D721Med (cell line): ENCODE results near the gene SH3RF3.

Experiments
- DNase-seq: peaks from one replicate; pipeline ENCODE4 v3.0.0; 2011; ENCODE audit warnings: low spot score; ENCODE audit not compliant: insufficient read length
- FAIRE-seq: peaks from 2 replicates; lab custom pipeline; 2011; peaks lifted over from hg19 to GRCh38; lab: Jason Lieb, UNC
- TF ChIP-seq, protein P1 (sequence below): IDR thresholded peaks from 2 replicates; pipeline ENCODE4 v1.5.1; 2012; ENCODE audit warnings: mild to moderate bottlenecking, control low read depth; ENCODE audit not compliant: insufficient read depth; ENCODE audit errors: missing control alignments

Gene SH3RF3

DNA sequence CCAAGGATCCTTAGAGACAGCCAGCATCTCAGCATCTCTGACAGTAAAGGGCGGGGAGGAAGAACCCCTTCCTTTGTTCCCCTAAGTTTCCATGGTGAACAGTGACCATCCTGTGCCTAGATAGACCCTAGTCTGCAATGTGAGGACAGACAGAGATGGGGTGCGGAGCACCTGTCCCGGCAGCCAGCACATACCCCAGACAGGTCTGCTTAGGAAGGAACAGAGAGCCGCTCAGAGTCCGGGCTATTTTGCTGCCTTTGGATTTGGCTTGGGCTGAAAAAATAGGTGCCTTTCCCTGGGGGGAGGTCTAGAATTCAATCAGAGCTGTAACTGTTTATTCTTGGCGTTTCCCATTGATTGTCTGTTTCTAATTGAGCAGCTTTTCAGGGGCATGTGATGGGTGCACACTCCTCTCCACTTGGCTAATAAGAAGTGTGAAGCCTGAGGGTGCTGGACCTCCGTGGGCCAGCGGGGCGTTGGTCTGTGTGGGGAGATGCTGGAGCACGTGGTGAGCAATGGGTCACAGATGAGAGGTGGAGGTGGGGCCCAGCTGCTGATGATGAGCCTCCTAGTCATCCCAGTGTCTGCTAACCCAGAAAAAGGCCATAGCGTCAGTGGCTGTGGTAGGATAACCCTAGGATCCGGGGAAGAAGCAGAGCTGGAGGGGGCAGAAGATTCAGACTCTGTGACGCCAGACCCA is 247.9 kb downstream of the SH3RF3 start:
- TF ChIP-seq, protein P1, sequence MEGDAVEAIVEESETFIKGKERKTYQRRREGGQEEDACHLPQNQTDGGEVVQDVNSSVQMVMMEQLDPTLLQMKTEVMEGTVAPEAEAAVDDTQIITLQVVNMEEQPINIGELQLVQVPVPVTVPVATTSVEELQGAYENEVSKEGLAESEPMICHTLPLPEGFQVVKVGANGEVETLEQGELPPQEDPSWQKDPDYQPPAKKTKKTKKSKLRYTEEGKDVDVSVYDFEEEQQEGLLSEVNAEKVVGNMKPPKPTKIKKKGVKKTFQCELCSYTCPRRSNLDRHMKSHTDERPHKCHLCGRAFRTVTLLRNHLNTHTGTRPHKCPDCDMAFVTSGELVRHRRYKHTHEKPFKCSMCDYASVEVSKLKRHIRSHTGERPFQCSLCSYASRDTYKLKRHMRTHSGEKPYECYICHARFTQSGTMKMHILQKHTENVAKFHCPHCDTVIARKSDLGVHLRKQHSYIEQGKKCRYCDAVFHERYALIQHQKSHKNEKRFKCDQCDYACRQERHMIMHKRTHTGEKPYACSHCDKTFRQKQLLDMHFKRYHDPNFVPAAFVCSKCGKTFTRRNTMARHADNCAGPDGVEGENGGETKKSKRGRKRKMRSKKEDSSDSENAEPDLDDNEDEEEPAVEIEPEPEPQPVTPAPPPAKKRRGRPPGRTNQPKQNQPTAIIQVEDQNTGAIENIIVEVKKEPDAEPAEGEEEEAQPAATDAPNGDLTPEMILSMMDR: no peak
- DNase-seq (peak; percentile 3), FAIRE-seq (no peak)

DNA sequence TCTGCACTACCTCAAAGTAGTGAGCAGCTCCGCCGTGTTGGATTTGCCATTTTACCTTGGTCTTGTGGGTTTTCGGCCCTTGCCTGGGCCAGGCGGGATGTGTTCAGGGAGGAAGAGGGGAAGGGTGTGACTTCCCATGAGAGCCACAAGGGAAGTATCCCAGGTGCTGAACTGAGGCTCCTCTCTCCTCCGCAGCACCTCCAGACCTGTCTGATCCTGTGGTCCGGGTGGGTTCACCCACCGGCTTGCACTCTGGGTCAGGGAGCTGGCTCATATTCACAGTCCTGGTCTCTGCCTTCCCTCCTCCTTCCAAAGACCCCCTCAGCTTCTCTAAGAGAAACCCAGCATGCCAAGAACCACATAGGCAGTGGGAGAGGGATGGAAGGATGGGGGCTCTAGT is 249.0 kb downstream of the SH3RF3 start:
- FAIRE-seq: no peak
- TF ChIP-seq, protein P1: no peak
- DNase-seq: peak; percentile 6

DNA sequence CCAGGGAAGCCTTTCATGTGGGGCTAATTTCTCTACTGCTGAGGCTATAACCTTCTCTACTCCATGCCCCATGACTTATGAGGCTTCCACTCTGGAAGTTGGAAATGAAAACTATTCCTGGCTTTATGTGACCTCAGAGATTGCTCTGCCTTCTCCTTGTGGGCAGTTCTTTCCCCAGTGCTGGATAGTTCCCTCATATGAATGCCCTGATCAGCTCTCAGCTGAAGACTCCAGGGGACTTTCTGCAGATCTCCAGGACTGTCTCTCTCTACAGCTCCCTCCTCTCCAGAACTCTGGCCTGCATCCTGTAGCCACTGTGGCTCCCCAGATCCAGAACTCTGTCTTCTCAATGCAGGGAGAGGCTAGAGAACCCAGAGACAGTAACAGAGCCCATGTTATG is 249.7 kb downstream of the SH3RF3 start:
- DNase-seq (no peak), FAIRE-seq (no peak)
- TF ChIP-seq, protein P1: no peak

DNA sequence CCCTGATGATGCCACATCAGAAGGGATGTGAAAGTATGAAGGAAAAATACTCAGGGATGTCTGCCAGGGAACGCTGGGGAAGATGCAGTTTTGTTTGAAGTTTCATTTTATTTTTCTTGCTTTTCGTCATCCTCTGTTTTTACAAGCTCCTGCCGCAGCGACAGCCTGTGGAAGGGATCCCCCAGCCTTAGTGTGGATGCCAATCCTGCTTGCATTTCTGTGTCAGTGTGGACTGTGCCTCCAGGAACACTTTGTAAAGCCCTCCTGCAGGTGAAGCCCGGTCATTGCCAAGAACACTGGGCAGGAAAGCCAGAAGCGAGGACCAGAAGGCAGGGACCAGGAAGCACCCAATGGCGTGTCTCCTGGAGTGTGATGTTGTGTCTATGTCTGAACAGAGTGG is 250.5 kb downstream of the SH3RF3 start:
- FAIRE-seq: no peak
- no peak for DNase-seq
- TF ChIP-seq, protein P1: no peak

DNA sequence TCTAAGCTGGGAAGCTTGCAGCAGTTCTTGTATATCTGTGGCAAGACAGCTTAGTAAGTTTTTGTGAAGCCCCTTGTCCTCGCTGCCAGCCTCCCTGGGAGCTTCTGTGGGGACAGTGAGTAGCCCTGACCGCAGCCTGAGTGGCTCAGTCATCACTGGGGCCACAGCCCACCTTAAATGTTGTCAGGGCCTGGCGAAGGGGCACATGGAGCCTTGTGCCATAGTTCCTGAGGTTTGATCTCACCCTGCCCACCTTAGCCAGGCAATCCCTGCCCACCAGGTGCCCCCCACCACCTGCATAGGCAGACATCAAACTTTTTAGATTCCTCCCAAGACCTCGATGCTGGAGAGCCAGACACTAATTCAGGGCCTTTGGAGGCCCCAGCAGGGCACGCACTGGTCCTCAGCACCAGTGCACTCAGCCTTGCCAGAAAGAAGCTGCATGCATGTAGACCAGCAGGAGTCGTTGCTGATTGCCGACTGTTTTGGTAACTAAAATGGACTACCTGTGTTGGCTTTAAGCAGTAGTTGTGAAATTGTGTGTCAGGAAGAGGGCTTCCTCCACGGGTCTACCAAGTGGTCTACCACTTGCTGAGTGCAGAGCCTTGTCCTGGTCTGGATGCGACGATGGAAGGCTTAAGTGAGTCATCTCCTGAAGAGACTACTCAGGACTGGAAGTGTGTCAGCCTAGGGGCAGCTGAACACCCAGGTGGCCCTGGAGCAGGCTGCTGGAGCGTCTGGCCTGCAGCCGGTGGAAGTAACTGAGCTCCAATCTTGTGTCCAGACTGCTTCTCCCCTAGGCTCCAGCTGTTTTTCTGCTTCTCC is 251.7 kb downstream of the SH3RF3 start:
- DNase-seq: peak; percentile 5
- FAIRE-seq: no peak

DNA sequence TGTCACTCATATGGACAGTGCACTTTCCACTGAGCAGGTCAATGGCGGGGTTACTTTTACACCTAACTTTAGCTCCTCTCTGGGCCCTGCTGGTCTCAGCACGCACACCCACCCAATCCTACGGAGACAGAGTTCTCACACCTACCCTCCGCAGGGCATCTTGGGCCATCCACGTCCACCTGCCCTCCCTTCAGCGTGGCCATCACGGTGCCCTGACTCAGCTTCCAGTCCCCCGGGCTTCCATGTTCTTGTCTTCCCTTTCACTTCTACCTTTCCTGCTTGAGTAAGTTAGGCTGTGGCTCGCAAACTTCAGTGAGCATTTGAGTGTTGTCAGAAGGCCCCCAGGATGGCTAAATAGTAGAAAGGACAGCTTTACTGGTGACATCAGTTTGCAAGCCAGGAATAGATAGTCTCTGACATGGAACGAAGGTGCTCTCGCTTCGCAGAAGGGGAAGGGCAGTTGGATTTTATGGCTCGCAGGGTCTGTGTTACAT is 252.4 kb downstream of the SH3RF3 start:
- FAIRE-seq (no peak), DNase-seq (no peak)
- TF ChIP-seq, protein P1: no peak

More for the DNA sequence above, 251.7 kb downstream of the SH3RF3 start:
- TF ChIP-seq, protein P1: no peak
